Right atrium auricular region (tissue), 2 donors: ENCODE data around the gene GGCX. TPM values are rescaled to one million over a fixed set of nuclear protein-coding genes. Genes with fewer than 3 reads are reported as not detected.

Experiments used
- DNase-seq: peaks from one replicate; pipeline ENCODE4 v3.0.0-alpha.2; 2019; ENCODE audit warnings: low spot score
- H3K27ac ChIP-seq, 2 donors: fragments of 200-600 bp; sonication (generic); 1 replicate in 1 of 2; 2 replicates in 1 of 2; pipeline ENCODE4 v1.5.1; 2016 to 2019
- H3K27me3 ChIP-seq, 2 donors: fragments of 200-600 bp; sonication (generic); one replicate each; pipeline versions ENCODE4 v1.5.1 to v1.6.0; 2017 to 2019
- H3K36me3 ChIP-seq: fragments of 200-600 bp; sonication (generic); one replicate; pipeline ENCODE4 v1.5.1; 2016
- H3K4me1 ChIP-seq, 2 donors: fragments of 200-600 bp; sonication (generic); one replicate each; pipeline versions ENCODE4 v1.5.1 to v1.6.0; 2017 to 2019
- H3K4me3 ChIP-seq, 2 donors: fragments of 200-600 bp; sonication (generic); 1 replicate in 1 of 2; 2 replicates in 1 of 2; pipeline ENCODE4 v1.5.1; 2017 to 2019; ENCODE audit warnings: mild to moderate bottlenecking in 1 of 2, moderate library complexity in 1 of 2
- H3K9me3 ChIP-seq, 2 donors: fragments of 200-600 bp; sonication (generic); one replicate each; pipeline ENCODE4 v1.5.1; 2019
- total RNA-seq, 2 donors: library from RNA; depleted of rRNA; stranded (reverse); fragments of >200 nt; gene quantifications; one replicate each; pipeline ENCODE4 v1.1.0, GENCODE V29; 2016
- TF ChIP-seq, protein P1 (sequence below), 2 donors: fragments of 200-600 bp; sonication (generic); IDR thresholded peaks; one replicate each; pipeline ENCODE4 v1.5.1; 2019; ENCODE audit warnings: antibody characterized with exemption in 2 of 2

The GGCX gene
- total RNA-seq, 2 donors from 2014 or later = 18.0 to 23.3 TPM

DNA sequence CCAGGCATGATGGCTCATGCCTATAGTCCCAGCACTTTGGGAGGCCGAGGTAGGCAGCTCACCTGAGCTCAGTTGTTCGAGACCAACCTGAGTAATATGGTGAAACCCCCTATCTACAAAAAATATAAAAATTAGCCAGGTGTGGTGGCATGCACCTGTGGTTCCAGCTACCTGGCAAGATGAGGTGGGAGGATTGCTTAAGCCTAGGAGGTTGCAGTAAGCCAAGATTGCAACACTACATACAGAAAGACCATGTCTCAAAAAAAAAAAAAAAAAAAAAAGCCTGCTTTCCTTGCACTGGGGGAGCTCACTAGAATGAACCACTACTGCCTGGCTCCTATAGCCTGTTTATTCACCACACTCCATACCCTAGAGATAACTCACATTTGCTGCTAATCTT, 29.7 kb downstream of the GGCX start:
- no peak for DNase-seq
- Histone ChIP-seq H3K36me3 (no peaks in the 10 kb centered on the region), H3K9me3 (no peaks in the 10 kb centered on the region), H3K4me1 (no peaks in the 10 kb centered on the region), H3K4me3 (no peak overlapping the region), H3K27me3 (no peaks in the 10 kb centered on the region), H3K27ac (no peak overlapping the region)
- TF ChIP-seq, protein P1, sequence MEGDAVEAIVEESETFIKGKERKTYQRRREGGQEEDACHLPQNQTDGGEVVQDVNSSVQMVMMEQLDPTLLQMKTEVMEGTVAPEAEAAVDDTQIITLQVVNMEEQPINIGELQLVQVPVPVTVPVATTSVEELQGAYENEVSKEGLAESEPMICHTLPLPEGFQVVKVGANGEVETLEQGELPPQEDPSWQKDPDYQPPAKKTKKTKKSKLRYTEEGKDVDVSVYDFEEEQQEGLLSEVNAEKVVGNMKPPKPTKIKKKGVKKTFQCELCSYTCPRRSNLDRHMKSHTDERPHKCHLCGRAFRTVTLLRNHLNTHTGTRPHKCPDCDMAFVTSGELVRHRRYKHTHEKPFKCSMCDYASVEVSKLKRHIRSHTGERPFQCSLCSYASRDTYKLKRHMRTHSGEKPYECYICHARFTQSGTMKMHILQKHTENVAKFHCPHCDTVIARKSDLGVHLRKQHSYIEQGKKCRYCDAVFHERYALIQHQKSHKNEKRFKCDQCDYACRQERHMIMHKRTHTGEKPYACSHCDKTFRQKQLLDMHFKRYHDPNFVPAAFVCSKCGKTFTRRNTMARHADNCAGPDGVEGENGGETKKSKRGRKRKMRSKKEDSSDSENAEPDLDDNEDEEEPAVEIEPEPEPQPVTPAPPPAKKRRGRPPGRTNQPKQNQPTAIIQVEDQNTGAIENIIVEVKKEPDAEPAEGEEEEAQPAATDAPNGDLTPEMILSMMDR (IDR thresholded peaks at IDR 0.05) = no peak

DNA sequence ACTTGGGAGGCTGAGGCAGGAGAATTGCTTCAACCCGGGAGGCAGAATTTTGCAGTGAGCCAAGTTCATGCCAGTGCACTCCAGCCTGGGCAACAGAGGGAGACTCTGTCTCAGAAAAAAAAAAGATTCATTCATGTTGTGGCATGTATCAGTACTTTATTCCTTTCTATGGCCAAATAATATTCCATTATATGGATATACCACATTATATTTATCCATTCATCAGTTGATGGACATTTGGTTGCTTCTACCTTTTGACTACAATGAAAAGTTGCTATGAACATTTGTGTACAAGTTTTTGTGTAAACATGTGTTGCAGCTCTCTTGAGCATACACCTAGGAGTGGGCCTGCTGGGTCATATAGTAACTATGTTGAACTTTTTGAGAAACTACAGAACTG, 31.5 kb downstream of the GGCX start:
- Histone ChIP-seq H3K4me1 (peaks cover 0 to 7% of the 10 kb centered on the region in 2 donors), H3K4me3 (no peak overlapping the region), H3K27me3 (no peaks in the 10 kb centered on the region), H3K27ac (no peak overlapping the region), H3K36me3 (no peaks in the 10 kb centered on the region), H3K9me3 (no peaks in the 10 kb centered on the region)
- TF ChIP-seq, protein P1 (IDR thresholded peaks at IDR 0.05) = no peak
- no peak for DNase-seq

DNA sequence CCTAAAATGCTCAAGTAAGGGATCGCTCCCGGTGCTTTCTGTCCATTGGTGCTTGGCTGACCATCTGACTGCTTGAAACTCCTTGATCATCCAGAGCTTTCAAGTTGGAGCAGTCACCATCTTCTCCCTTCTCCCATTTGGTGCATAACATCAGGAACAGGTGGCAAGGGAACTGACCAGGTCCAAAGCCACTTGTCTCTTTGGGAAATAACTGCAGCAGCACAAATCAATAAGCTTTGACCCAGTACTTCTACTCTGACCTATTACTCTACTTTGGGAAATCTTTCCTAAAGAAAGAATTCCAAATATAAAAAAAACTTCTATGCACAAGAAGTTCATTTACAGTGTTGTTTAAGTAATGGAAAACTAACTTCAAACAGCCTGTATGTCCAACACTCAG, 32.9 kb downstream of the GGCX start:
- Histone ChIP-seq H3K27me3 (no peaks in the 10 kb centered on the region), H3K27ac (no peak overlapping the region), H3K4me3 (no peak overlapping the region), H3K36me3 (no peaks in the 10 kb centered on the region), H3K9me3 (no peaks in the 10 kb centered on the region), H3K4me1 (peaks cover 0 to 20% of the 10 kb centered on the region in 2 donors)
- TF ChIP-seq, protein P1 (IDR thresholded peaks at IDR 0.05) = no peak
- no peak for DNase-seq

DNA sequence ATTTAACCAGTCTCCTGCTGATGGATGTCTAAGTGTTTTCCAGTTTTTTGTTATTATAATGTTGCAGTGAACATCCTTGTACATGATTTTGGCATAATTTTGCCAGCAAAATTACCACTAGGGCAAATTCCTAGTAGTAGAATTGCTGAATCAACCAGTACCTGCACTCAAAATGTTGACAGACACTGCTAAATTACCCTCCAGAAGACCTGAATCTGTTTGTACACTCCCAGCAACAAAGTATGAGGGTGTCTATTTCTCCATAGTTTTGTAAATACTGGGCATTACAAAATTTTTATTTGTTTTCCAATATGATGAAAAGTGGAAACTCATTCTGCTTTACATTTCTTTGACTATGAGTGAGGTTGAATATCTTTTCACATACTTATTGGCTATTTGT, 33.5 kb downstream of the GGCX start:
- no peak for DNase-seq
- Histone ChIP-seq H3K27me3 (no peaks in the 10 kb centered on the region), H3K27ac (no peak overlapping the region), H3K4me1 (peaks cover 0 to 20% of the 10 kb centered on the region in 2 donors), H3K4me3 (no peak overlapping the region), H3K36me3 (no peaks in the 10 kb centered on the region), H3K9me3 (no peaks in the 10 kb centered on the region)
- TF ChIP-seq, protein P1 (IDR thresholded peaks at IDR 0.05) = no peak

DNA sequence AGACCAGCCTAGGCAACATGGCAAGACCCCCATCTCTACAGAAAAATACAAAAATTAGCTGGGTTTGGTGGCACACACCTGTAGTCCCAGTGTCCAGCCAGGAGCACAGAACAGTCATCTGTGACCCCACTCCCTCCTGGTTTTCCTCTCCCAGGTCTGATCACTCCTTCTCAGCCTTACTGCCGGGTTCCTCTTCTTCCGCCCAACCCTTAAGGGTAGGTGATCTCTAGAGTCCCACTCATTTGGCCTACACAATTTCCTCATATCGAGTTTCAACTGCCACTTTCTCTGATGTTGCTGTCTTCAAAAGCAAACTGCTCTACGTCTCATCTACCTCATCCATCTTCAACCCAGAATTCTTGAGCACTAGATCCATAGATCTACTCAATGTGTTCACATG, 35.7 kb downstream of the GGCX start:
- peaks cover 0 to 20% of the 10 kb centered on the region in 2 donors for H3K4me1 ChIP-seq
- H3K36me3 ChIP-seq = no peaks in the 10 kb centered on the region
- H3K9me3 ChIP-seq = no peaks in the 10 kb centered on the region
- H3K27me3 ChIP-seq = no peaks in the 10 kb centered on the region
- H3K27ac ChIP-seq = peak overlapping the region; percentile 66 to 71
- TF ChIP-seq, protein P1 (IDR thresholded peaks at IDR 0.05) = no peak
- H3K4me3 ChIP-seq = no peak overlapping the region
- no peak for DNase-seq

DNA sequence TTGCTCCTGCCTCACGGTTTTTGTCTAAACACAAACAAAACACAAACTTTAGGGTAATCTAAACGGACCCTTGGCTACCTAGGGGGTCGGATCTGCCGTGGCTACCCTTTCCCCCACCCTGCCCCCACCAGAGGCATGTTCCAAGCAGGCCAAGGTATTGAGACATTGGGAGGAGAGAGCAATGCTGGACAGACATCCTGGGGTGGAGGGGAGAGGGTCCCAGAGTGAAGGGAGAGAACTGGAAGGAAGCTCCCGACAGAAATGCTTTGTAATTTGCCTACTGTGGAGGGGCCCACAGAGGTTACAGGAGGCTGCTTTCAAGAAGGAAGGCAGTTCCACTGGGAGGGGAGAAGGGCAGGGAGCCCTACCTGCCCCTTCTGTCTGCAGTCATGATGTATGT, 36.3 kb downstream of the GGCX start:
- Histone ChIP-seq H3K36me3 (no peaks in the 10 kb centered on the region), H3K4me1 (peaks cover 0 to 20% of the 10 kb centered on the region in 2 donors), H3K27ac (peak overlapping the region; percentile 66 to 71), H3K9me3 (no peaks in the 10 kb centered on the region), H3K27me3 (no peaks in the 10 kb centered on the region), H3K4me3 (no peak overlapping the region)
- no peak for DNase-seq
- TF ChIP-seq, protein P1 (IDR thresholded peaks at IDR 0.05) = no peak
